ENCODE results near the gene ANKLE1.

DNA sequence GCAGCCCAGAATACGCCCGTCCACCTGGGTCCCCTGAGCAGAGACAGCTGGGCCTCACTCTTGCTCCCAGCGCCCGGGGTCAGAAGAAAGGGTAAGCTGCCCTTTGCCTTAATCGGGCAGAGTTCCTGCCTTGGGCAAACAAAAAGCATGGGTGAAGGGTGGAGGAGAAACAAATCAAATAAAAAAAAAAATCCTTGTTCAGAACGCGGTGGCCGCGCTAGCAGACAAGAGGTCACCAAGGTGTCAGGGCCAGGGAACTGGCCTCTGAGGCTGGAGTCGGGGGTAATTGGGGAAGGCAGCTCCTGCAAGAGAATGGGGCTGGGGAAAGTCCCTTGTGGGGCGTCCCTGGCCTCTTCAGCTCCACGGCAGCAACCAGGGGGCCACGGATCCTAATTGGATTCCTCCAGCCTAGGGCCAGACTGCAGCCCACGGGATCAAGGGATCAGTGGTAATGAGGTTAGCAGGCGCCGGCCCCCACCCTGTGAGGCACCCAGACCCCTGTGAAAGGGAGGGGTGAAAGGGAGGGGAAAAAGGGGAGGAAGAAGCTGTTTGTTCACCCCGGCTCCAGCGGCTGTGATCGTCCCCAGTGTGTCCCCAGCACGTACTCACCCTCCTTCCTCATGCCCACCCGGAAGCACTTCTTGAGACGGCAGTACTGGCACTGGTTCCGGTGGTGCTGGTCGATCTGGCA is 41.5 kb upstream of the ANKLE1 start:
- TF ChIP-seq, protein P1, sequence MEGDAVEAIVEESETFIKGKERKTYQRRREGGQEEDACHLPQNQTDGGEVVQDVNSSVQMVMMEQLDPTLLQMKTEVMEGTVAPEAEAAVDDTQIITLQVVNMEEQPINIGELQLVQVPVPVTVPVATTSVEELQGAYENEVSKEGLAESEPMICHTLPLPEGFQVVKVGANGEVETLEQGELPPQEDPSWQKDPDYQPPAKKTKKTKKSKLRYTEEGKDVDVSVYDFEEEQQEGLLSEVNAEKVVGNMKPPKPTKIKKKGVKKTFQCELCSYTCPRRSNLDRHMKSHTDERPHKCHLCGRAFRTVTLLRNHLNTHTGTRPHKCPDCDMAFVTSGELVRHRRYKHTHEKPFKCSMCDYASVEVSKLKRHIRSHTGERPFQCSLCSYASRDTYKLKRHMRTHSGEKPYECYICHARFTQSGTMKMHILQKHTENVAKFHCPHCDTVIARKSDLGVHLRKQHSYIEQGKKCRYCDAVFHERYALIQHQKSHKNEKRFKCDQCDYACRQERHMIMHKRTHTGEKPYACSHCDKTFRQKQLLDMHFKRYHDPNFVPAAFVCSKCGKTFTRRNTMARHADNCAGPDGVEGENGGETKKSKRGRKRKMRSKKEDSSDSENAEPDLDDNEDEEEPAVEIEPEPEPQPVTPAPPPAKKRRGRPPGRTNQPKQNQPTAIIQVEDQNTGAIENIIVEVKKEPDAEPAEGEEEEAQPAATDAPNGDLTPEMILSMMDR (IDR thresholded peaks at IDR 0.05), result no peak
- TF ChIP-seq EP300 (IDR thresholded peaks at IDR 0.05), result no peak
